DMS79 (cell line): ENCODE measurements around the gene OSBPL7.

ENCODE experiments used
- DNase-seq: peaks from one replicate; lab custom pipeline; 2025; lab: John Stamatoyannopoulos, UW

Gene OSBPL7

GRCh38 chr17:47823519-47823918, 1.9 kb upstream of the OSBPL7 start:
- DNase-seq, result no peak

GRCh38 chr17:47822785-47823184, 1.2 kb upstream of the OSBPL7 start:
- no peak for DNase-seq

- DNase-seq, result no peak
These were observed 567 bp downstream of the OSBPL7 start for GRCh38 chr17:47821031-47821423.

GRCh38 chr17:47820033-47820789, 1.4 kb downstream of the OSBPL7 start:
- no peak for DNase-seq

DNA sequence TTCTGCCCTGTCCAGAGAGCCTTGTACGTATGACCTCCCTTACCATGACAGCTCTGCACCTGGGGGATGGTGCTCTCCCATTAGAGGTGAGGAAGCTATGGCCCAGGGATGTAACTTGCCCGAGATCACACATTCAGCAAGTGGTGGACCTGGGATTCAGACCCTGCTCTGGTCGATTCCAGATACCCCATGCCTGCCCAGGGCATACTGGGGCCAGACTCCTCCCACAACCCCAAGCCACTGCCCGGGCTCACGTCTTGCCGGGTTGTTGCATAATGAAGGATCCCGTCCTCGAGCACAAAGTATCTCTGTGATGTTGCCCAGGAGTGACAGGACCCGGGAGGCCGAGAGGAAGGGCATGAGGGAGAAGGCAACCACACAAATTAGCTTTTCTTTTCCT, 2.1 kb downstream of the OSBPL7 start:
- DNase-seq, result no peak

GRCh38 chr17:47818002-47818695, 3.4 kb downstream of the OSBPL7 start:
- no peak for DNase-seq

DNA sequence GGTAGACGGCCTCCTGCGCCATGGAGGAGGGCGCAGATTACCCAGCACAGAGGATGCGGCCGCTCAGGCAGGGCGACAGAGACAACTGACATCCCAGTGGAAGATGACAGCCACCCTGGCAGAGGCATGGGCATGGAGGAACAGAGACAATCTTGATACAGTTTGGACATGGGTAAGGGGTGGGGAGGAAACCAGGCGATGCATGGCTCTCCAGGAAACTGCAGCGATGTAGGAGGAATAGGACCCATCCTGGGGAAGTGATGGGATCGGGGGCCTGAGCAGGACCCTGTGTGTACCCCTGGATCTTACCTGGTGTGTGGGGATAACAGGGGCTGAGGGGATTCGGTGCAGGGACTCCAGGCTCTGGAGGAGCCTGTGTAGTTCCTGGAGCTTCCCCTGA, 4.6 kb downstream of the OSBPL7 start:
- no peak for DNase-seq

GRCh38 chr17:47816111-47816735, 5.4 kb downstream of the OSBPL7 start:
- no peak for DNase-seq

DNA sequence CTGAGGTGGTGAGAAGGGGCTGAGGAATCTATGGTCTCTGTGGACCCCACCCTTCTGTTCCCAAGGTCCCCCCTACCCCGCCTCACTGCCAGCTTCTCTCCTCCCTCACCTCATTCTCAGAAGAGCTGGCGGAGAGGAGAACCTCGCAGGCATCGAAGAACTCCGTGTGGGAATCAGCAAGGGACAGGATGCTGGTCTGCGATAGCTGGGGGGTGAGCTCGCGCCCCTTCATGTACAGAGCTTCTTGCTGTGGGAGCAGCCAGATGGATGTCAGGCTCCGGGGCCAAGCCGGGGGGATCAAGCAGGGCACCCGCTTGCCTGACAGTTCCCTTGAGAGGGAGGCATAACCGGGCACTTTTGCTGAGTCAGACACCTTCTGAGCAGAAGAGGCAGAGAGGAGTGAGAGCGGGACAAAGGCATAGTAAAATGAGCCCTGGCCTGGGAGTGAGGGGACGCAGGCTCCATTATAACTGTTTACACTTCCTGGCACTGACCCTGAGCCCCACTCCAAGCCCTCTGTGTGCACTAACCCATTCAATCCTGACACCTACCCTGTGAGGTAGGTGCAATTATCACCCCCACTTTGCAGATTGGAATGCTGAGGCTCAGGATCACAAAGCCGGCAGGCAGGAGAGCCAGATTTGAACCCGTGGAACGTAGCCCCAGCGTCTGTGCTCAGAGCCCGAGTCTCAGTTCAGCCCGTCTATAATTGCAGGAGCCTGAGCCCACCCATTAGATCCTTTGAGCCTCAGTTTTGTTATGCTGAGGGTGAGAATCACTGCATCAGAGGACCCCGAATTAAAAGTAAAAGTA, 6.3 kb downstream of the OSBPL7 start:
- DNase-seq, result no peak

DNA sequence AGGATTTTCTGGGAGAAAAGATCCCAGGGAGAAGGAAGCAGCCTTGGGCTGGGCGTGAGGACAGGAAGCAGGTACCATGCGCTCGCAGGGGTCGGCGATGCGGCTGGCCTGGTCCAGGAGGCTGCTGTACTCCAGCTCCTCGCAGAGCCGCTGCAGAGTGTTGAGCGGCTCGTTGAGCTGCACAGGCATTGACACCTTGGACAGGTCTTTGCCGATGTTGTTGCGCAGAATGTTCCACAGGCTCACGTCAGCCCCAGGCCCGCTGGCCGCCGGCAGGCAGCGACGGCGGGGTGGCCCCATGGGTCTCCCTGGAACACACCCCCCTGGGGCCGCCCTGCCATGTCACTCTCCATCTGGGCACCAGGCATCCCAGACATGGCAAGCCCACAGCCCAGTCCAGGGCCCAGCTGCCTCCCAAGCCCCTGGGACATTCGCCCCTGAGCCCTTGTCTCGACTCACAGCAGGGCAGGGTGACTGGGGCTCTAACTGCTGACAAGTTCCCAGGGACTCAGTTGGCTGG, 8.0 kb downstream of the OSBPL7 start:
- DNase-seq, result no peak

GRCh38 chr17:47813077-47813476, 8.5 kb downstream of the OSBPL7 start:
- no peak for DNase-seq

- DNase-seq, result no peak
These were observed 9.3 kb downstream of the OSBPL7 start for GRCh38 chr17:47812146-47812920.

DNA sequence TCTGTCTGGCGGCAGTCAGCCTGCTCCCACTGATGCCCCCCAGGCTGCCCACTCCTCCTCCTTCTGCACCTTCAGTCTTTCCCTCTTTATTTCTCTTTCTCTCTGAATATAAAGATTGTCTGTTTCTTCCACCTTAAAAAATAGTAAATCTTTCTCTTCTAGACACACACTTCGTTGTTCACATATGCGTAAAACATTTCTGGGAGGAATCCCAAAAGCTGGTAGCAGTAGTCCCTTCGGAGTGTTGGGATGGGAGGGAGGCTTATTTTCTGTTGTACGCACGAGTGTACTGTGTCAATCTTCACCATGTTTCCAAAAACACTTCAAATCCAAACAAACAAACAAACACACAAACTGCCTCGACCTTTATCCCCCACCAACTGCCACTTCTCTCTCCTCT, 9.9 kb downstream of the OSBPL7 start:
- no peak for DNase-seq

DNA sequence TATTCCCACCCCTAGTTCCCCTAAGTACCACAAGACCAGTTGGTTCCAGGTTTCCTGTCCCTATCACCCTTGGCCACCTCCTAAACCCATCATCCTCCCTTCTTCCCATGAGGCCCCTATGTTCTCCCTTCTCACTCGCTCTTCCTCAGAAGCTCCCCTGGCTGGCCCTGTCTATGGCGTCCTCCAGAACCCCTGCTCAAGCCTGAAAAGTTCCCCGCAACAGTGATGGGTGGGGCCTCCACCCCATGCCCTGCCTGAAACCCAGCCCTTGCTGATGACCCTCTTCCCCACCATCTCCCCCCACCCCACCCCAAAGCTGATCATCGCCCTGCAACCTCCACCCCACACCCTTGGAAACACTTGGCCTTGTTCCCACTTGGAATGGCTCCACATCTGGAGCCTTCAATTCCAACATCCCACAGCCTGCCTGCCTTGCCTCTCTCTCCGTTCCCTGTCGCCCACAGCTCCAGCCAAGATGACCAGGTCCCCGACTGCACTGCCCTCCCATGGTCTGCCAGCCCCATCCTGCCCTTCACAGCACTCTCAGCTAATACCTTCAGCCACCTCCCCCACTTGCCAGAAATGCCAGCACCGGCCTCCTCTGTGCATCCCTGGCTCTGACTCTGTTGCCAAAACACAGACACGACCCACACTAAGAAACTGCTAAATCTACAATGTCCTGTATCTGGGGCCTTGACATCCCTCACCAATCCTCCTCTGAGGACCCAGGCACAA, 10.5 kb downstream of the OSBPL7 start:
- DNase-seq, result no peak

- peak; percentile 71 for DNase-seq
These were observed 11.3 kb downstream of the OSBPL7 start for GRCh38 chr17:47810200-47810821.

DNA sequence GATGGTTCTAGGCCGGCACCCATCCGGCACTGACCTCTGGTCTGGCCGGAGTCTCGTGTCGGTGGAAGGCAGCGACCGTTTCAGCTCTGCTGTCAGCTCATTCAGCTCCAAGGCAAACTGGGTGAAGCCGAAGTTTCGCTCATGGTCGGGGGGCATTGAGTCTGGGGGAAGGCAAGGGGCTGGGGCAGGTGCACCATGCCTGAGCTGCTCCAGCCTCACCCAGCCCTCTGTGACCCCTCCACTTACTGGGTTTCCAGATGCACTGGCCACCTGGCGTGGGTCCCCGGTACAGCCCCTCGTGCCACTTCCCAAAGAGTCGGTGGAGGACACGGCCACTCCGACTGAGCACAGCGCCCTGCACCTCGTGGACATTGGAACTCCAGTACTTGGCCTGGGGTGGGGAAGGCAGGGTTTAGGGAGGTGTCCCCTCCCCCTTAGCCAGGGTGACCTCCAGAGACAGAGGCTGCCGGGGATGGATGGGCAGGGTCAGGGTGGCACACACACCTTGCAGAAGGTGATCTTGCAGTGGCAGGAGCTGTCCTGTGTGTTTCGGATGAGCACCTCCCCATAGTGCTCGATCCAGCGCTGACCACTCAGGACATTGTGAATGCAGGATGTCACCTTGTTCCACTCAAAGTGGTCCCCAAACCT, 12.6 kb downstream of the OSBPL7 start:
- DNase-seq, result no peak

GRCh38 chr17:47808036-47808829, 13.4 kb downstream of the OSBPL7 start:
- DNase-seq, result no peak

DNA sequence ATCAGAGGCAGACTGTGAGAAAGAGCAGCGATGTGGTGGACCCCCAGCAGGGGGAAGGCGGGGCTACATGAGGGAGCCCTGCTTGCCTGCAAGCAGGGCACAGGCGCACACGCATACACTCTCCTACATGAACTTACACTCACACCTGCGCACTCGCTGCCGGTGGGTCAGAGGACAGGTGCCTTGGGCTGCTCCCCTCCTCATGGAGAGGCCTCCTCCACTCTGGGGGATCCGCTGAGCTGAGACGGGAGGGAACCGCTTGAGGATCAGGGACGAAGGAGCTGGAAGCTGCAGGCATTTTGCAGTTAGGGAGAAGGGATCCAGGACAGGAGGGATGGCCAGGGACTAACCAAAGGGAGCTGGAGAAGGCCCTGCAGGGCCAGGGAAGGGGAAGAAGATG, 14.2 kb downstream of the OSBPL7 start:
- DNase-seq, result no peak

DNA sequence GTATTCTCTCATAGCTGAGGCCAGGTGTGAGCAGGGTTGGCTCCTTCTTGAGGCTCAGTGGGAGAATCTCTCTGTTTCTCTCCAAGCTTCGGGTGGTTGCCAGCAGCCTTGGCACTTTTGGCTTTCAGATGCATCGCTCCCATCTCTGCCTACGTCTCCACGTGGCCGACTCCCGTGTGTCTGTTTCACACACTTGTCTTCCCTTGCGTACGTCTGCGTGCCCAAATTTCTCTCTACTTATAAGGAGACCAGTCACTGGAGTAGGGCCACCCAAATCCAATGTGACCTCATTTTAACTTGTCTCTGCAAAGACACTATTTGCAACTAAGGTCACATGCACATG, 14.7 kb downstream of the OSBPL7 start:
- no peak for DNase-seq
